ENCODE measurements around the gene ZNF417.
A peak's percentile ranks its signal among the peaks of the same experiment; 100 is the strongest.
"Not testable (repeated sequence)": the region's sequence is repeated elsewhere in the genome, so short reads cannot be mapped to it uniquely, and the experiment has no call there.

The ZNF417 gene

GRCh38 chr19:57916168-57916995, at the start of gene ZNF417:
ZNF417 (minus strand) TSS chr19:57916592; CDS start chr19:57916411, 181 bp downstream.
- peak; percentile 83 for DNase-seq

DNA sequence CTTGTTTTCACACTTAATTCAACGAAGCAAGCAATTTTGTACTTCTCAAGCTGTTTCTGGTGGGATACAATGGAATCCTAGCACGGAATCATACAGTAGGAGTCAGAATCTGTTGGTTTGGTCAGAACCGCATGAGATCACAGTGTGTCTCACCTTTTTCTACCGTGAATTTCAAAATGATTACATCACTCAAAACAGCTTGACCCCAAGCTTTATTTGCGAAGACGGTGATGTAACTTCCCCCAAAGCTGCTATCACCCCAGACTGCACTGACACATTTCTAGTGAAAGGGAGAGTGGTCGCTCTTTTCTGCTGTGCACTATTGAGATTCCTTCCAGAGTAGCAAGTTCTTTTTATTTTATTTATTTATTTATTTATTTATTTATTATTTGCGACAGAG, 48.4 kb upstream of the ZNF417 start:
- DNase-seq, result no peak

DNA sequence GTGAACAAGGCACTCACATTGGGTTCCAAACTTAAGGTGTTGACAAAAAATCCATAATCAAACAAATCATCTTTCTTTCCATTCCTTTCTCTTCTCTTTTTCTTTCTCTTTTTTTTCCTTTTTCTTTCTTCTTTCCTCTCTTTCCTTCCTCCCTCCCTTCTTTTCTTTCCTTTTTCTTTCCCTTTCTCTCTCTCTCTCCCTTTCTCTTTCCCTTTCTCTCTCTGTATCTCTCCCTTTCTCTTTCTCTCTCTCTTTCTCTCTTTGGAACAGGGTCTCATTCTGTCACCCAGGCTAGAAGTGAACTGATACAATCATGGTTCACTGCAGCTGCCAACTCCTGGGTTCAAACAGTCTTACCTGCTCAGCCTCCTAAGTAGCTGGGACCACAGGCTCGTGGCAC, 45.4 kb upstream of the ZNF417 start:
- no peak for DNase-seq

DNA sequence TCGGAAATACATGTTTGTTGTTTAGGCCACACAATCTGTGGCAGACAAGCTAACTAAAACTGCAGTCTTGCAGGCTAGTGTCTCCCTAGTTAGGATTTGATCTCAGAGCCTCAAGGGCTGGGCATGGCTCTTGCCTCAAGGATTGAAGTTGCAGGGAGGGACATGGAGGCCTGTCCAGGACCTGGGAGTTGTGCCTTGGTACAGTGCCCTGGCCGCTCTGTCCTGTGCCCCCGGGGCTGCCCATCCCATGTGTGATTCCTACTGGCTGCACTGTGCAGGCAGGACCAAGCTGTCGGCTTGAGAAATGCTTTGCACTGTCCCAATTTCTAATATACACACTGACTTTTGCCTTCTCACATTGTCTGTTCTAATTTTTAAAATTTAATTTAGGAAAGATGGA, 38.6 kb upstream of the ZNF417 start:
- DNase-seq, result no peak

- no peak for DNase-seq
Measured at GRCh38 chr19:57949702-57950101, 33.3 kb upstream of the ZNF417 start.

DNA sequence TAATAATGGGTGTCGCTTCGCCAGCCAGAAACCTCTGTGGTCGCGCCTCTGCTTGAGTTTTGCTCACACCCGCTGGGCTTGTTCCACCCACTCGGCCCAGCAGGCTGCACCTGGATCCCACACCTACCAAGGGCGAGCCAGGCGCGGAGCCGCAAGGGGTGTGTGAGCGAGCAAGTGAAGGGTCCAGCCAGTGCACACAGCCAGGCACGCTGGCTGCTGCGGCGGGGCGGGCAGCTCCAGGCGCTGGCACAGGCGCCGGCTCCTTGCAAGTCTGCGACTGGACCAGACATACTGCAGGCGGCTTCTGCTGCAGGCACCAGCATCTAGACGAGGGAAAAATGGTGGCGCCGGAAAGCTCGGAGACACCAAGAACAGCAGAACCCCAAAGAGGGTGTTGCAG, 32.9 kb upstream of the ZNF417 start:
- DNase-seq, result no peak

GRCh38 chr19:57947419-57948134, 31.2 kb upstream of the ZNF417 start, which contains the start of gene ZNF256:
ZNF256 (minus strand) TSS chr19:57947706; CDS start chr19:57947474, 232 bp downstream.
- peak; percentile 79 for DNase-seq

- DNase-seq, result no peak
Measured at GRCh38 chr19:57947088-57947418, 30.7 kb upstream of the ZNF417 start.

DNA sequence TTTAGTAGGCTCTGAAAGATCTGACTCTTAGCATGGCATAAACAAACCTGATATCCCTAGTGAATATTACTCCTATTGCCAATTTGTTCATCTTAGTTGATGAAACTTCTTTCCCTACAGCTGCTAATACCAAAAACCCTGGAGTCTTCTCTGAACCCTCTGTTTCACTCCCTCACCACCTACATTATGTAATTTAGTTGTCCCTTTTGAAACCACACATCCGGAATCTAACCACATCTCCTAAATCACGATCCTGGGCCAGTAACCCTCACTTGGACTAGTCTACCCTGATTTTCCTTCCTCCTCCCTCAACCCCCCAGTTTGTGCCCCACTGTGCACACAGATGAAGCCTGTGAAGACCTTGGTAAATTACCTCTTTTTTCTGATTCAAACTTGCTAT, 29.9 kb upstream of the ZNF417 start:
- DNase-seq, result no peak

- DNase-seq, result no peak
Measured at GRCh38 chr19:57941593-57941992, 25.2 kb upstream of the ZNF417 start.

DNA sequence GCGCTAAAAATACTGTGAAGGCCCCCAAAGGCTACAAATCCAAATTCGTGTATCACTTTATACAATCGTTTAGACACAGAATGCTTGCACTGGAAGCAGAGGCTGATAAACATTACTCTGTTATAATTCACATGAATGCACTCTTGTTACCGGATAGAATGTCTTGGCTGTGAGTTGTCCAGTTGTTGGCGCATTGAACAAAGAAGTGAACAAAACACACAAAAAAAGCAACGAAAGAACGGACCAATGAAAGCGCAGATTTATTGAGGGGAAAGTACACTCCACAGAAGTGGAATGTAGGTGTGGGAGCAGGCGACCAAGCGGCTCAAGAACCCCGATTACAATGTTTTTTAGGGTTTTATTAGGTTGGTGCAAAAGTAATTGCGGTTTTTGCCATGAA, 19.3 kb upstream of the ZNF417 start:
- no peak for DNase-seq

- DNase-seq, result no peak
Measured at GRCh38 chr19:57934820-57935665, 18.7 kb upstream of the ZNF417 start, which contains the start of gene ZNF418. ZNF418 (minus strand) TSS chr19:57935402; CDS start chr19:57933822, 1,580 bp downstream.

GRCh38 chr19:57927587-57927986, 11.2 kb upstream of the ZNF417 start:
- DNase-seq, result no peak

DNA sequence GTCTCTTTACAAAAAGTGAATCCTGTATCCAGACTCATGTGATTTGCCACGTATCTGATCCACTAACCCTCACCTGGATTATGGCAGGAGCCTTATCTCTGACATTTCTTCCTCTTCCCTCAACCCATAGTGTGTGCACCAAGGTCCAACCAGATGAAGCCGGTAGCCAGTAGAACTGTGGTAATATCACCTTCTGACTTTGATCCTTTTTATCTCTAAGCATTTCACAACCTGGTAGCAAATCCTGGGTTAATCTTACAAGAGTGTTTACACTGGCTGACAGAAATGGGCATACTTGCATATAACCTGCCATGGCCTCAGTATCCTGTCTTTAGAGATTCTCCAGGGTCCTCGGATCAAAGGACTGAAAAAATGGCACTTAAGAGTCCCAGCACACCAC, 1.9 kb downstream of the ZNF417 start:
- DNase-seq, result no peak

DNA sequence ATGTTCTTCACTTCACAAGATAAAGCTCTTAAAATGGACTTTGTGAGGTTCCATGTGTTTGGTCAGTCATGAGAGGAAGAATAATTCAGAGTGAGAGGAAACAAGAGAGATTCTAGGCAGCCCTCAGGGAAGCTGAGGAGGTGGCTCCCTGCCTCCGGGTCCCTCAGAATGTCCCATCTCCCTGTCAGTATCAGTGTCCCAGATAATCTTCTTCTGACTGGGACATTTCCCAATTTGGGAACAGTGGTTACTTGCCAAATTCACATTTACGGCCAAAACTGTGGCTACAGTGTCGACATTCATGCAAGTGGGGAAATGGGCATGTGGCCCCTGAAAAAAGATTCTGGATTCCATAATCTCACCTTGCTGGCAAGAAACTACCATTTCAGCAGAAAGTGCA, 9.0 kb downstream of the ZNF417 start:
- DNase-seq, result no peak

GRCh38 chr19:57905258-57905657, 11.1 kb downstream of the ZNF417 start:
- no peak for DNase-seq

- DNase-seq, result no peak
Measured at GRCh38 chr19:57903618-57904184, 12.7 kb downstream of the ZNF417 start.

DNA sequence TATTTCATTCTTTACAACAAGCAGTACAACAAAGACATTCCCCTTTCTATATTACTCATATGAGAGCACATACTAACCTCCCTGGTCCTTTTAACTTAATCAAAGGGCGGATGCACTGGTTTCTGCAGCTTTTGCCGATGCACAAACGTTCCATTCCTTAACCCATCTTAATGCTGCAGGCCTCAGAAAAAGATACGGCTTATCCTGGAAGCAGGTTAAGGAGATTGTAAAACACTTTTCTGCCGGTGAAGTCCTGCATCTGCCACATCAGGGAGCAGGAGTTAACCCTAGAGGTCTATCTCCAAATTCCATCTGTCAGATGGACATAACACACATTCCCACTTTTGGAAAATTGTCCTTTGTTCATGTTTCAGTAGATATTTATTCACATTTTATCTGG, 16.1 kb downstream of the ZNF417 start:
- DNase-seq, result no peak

GRCh38 chr19:57890706-57891105, 25.7 kb downstream of the ZNF417 start:
- not testable (repeated sequence) for DNase-seq

DNA sequence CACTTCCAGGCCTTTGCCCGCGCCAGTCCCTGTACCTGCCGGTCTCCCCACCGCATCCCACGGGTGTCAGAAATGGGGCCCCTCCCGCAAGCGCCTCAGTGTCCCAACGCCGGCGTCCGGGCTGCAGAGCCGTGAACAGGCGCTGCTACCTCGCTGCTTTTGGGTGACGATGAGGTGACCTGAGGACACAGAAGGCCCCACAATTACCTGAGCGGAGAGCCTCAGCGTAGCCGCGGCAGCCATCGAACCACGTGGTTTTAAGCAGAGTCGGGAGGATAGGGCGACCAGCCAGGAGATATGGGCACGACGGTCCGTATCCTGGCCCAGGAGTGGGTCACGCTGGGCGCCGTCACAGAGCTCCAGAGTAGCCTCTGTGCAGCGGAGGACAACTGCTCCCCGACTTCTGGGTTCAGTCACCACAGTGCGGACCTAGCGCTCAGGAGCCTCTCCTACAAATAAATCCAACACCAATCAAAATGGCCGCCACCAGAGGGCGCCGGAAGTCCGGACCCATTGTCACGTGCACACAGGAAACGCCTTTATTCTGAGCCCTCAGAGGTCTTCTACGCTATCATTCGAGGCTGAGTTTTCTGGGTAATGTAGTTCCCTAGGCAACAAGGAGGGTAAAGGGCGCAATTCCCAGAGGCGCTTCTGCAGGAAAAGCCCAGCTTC, 27.7 kb downstream of the ZNF417 start, which contains the start of gene ZNF814:
Gene ZNF814 (minus strand): TSS at position 478 of the 672 bp plus-strand sequence. CDS start 235 bp downstream, at position 243.
- peak; percentile 73 for DNase-seq

- DNase-seq, result no peak
Measured at GRCh38 chr19:57888107-57888559, 28.3 kb downstream of the ZNF417 start.
